GM18507 (cell line): ENCODE measurements around the gene PSMG3.

ENCODE experiments used
- DNase-seq: peaks from one replicate; pipeline ENCODE4 v3.0.0; 2011; ENCODE audit warnings: low read depth; ENCODE audit not compliant: insufficient read length; ENCODE audit errors: extremely low spot score
- FAIRE-seq: peaks from 2 replicates; lab custom pipeline; 2011; peaks lifted over from hg19 to GRCh38; lab: Jason Lieb, UNC

Gene PSMG3

DNA sequence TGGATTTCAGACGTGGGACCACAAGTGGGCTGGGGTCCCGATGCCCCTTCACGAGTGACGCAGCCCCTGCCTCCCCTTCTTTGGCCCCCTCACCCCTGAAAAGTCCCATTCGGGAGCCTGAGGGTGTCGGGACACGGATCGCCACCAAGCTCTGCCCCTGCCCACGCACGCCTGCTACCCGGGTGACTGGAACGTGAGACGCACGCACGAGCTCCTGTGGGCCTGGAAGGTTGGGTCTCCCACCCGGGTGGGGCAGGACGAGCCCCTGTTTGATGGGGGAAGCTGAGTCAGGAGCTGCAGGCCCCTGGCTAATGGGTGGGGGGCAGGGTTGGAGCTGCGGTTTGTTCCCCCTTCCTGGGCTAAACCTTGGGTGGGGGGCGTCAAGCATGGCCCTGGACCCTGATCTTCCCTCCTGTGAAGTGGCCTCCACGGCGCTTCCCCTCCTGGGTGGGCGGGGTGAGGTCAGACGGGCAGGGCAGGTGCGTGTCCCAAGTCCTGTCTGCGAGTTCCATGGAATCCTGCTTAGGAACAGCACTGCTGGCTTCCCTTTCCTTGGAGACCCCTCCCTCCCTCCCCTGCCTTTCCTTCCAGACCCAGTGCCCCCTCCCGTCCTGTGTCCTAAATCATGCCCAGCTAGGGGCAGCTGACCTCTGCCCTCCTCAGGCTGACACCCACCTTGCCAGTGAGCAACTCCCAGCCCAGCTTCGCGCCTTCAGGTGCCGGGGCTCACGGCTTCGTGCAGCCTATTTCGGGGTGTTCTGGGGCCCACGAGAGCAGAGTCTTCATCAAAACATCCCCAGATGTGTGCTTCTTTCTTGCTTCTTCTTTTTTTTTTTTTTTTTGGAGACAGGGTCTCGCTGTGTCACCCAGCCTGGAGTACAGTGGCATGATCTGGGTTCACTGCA lies 8.5 kb downstream of the PSMG3 start:
- FAIRE-seq (no peak), DNase-seq (no peak)

- FAIRE-seq (no peak), DNase-seq (no peak)
Observed at GRCh38 chr7:1560620-1561031, 9.2 kb downstream of the PSMG3 start.

DNA sequence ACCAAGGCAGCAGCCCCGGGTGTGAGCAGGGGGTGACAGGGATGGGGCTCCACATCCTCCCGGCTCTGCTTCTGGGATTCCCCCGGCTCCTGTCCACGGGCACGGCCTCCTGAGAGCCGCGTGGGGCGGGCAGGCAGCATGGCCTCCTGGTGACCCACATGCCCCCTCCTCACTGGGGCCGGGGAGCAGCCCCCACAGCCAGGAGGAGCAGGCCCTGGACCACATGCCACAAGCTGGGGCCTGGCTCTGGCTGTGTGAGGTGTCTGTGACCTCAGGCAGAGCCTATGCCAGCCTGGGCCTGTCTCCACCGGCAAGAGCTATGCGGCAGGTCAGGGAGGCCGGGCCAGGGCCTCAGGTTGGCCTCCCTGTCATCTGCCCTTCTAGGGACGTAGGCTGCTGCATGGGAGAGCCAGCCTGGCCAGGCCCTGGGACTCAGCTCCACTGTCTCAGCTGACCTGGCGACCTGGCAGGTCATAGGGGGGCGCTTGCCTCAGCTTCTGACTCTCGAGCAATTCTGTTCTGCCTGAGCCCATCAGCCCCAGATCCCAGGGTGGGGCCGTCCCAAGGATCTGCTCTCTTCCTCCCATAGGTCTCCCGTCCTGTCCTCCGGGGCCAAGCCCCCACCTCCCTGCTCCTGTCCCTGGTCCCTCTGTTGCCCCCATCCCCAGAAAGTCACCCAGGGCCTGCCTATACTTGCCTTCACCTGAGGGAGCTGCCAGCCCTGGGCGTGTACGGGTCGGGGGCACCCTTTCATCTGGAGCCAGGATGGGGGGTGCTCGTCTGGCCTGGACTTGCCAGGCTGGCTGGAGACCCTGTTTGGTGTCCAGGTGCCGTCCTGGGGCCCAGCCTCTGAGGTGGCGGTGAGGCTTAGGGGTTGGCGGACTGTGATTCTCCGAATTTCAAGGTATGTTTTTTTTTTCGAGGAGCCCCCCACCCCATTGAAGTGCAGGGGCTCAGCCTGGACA lies 9.9 kb downstream of the PSMG3 start:
- FAIRE-seq (no peak), DNase-seq (no peak)

DNA sequence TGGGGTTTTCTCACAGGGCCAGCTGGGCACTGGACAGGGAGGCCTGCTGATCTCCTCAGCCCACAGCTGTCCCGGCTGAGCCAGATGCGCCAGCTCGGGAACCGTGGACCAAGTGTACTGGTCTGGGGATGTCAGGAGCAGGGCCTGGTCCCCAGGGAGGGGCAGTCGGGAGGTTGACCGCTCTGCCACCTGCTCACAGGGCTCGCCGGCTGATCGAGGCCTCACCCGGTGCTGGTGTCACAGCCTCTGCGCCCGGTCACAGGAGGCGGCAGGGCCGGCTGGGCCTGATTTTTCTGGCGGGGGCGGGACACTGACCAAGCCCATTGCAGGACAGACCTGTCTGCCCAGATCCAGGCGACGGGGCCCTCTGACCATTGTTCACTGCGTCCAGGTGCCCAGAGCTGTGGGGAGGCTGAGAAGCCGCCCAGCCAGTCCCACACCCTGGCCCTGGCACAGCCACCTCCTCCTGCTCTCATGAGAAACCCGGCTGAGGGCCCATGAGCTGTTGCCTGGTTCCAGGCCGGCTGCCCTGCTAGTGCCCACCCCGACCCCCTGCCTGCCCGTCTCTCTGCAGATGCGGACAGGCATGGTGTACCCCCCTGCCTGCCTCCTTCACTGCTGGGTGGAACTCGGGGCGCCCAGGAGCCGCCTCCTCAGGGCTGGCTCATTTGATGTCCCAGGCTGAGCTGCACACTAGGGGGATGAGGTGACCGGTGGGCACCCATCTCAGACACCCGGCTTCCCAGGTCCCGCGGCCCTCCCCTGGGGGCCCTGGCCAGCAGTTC lies 10.8 kb downstream of the PSMG3 start:
- FAIRE-seq (no peak), DNase-seq (no peak)

GRCh38 chr7:1558181-1558811 lies 11.5 kb downstream of the PSMG3 start:
- FAIRE-seq (no peak), DNase-seq (no peak)

DNA sequence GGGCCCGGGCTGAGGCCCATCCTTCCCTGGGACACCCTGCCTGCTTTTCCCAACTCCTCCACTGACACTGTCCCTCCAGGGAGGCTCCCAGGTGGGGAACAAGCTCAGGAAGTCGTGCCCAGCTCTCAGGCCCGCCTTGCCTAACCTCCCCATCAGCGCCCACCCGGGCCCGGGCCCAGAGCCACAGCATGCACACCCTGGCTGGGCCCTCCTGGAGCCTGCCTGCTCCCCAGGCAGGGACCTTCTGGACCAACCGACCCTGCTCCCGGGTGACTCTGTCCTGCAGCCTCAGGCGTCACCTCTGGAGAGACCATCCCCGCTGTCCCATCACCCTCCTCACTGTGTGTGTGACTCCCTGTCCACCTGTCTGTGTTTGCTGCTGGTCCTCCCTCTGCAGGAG lies 12.1 kb downstream of the PSMG3 start:
- no peak for FAIRE-seq
- no peak for DNase-seq

GRCh38 chr7:1557006-1557405 lies 12.8 kb downstream of the PSMG3 start:
- FAIRE-seq = no peak

GRCh38 chr7:1555813-1556543 lies 13.9 kb downstream of the PSMG3 start, which contains the start of gene TMEM184A:
Gene TMEM184A, minus strand, starts transcription at chr7:1556205. Its CDS starts 721 bp downstream, at chr7:1555484.
- no peak for FAIRE-seq
- no peak for DNase-seq

More at GRCh38 chr7:1557006-1557405, 12.8 kb downstream of the PSMG3 start:
- DNase-seq = no peak

DNA sequence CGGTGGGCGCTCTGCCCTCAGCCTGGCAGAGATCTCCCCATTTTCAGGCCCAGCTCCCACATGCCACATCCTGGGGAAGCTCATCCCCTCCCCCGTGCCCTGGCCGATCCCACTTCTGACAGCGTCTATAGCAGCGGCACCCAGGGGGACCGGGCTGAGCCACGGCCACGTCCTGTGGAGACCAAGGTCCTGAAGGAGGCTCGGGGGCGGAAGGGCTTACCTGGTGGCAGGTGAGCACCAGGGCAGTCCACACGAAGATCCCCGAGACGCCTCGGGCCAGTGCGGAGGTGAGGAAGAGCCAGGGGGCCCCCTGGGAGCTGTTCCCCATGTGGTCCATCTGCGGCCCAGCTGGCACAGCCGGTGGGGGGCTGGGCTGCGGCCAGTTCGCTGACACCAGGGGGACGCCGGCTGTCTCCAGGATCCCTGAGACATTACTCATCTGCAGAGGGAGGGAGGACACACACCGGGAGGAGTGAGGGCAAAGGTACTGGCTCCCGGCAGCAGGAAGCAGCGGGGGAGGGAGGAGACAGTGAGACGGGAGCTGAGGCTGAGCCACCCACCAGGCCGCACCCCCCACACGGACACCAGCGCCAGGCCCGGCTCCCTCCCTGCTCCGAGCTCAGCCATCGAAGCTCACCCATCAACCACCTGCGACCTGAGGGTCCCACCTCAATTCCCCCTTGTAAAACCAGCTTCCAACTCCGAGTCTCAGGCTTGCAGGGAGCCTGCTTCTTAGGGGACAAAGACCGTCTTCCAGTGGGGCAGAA lies 14.6 kb downstream of the PSMG3 start:
- no peak for FAIRE-seq

GRCh38 chr7:1554333-1555045 lies 15.3 kb downstream of the PSMG3 start:
- no peak for DNase-seq
- FAIRE-seq = no peak

More for the DNA sequence above, 14.6 kb downstream of the PSMG3 start:
- no peak for DNase-seq

DNA sequence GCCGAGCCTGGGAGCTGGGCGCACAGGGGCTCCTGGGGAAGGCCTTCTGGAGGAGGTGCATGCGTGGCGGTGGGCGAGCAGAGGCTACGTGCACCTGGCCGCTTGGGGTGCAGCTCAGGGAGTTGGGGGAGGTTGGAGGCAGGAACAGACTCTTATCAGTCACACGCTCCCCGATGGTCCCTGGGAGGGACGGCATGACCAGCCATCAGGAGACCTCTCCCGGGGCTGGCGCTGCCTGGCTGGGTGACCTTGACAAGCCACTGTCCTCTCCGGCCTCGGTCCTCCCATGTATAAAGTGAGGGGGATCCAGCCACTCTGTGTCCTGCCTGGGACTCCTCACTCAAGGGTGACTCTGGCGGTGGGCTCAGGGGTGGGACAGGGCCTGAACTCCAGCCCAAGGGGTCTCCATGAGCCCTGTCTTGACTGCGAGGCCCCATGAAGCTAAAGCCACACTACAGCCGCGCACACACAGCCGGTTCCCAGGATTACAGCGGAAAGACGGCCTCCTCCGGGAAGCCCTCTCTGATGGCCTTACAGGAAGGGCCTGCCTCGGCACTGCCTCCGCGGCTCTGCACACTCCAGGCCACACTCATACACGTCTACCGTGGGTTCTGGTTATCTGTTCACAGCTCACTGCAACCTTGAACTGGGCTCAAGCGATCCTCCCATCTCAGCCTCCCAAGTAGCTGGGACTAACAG lies 16.2 kb downstream of the PSMG3 start:
- DNase-seq (no peak), FAIRE-seq (no peak)

- no peak for FAIRE-seq
- DNase-seq = no peak
Observed at GRCh38 chr7:1552200-1552599, 17.6 kb downstream of the PSMG3 start.

GRCh38 chr7:1550846-1551155 lies 19.0 kb downstream of the PSMG3 start:
- DNase-seq (no peak), FAIRE-seq (no peak)

DNA sequence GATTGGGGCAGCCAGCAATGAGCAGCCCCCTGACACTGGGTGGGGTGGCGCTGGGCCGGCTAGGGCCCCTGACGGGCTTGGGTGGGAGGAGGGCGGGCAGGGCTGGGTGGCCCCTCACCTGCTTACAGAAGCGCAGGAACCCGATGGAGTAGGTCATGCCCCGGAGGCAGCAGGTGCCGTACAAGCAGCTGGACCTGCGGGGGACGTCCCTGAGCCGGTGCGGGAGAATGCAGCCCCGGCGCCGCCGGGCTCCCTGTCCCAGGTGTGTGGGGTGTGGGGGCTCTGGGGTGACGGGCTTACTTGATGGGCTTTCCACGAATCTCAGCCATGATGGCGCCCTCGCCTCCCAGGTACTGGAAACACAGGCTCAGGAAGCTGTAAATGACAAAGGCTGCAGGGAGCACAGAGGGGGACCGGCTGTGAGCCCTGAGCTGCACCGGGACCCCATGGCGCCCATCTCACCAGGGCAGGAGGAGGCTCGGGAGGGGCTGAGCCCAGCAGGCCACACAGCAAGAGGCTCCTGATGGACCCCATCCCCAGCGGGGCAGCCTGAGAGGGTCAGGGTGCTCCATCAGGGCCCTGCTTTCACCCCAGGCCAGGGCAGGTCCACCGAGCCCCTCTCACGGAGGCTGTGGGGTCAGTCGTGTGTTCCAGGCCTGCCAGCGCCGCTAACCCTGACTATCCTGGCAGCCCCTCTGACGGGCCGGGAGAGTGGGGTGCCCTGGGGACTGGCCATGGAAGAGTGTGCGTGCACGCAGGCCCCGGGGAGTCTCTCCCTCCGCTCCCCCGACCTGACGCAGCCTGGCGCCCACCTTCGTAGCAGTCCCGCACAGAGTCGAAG lies 19.6 kb downstream of the PSMG3 start:
- no peak for DNase-seq
- no peak for FAIRE-seq

DNA sequence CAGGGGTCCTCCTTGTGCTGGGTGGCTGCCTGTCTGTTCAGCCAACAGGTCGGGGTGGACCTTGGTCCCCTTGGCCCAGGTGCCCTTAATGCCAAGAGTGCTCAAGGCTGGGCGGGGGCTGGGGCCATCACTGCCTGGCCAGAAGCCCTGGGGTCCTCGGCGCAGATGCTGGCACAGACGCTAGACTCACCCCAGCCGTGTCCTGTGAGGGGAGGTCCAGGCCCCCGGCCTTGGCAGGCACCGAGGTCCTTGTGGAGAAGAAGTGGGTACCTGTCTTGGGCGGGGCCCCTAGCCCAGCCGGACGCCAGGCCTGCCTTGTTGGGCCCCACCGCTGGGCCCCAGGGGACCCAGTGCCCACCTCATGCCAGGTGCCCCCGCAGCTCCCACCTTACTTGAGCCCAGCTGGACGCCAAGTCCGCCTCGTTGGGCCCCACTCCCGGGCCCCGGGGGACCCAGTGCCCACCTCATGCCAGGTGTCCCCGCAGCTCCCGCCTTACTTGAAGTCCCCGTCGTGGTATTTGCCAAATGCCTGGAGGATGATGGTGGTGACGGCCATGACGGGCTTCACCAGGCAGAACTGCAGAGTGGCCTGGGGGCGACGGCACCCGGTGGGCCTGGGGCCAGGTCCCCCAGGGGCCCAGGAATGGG lies 20.4 kb downstream of the PSMG3 start:
- FAIRE-seq = no peak
- no peak for DNase-seq
